GM21786 (cell line): ENCODE data around the gene KLHL10.

Experiments used
- ATAC-seq: cut with Tn5 transposase; IDR thresholded peaks from one replicate; pipeline ENCODE4 v1.9.1; 2021; ENCODE audit not compliant: unreplicated experiment

The KLHL10 gene

GRCh38 chr17:41893384-41893783 lies 55.8 kb downstream of the KLHL10 start:
- no peak for ATAC-seq

- ATAC-seq, result no peak
Observed at GRCh38 chr17:41894791-41895331, 57.2 kb downstream of the KLHL10 start.

- no peak for ATAC-seq
Observed at GRCh38 chr17:41895617-41896016, 58.0 kb downstream of the KLHL10 start.

GRCh38 chr17:41896726-41897125 lies 59.1 kb downstream of the KLHL10 start:
- no peak for ATAC-seq
